ENCODE results near the gene ZP1. TPM values are rescaled to one million over a fixed set of nuclear protein-coding genes. Genes with fewer than 3 reads are reported as not detected.
"Not testable (repeated sequence)": the region's sequence is repeated elsewhere in the genome, so short reads cannot be mapped to it uniquely, and the experiment has no call there.

Gene ZP1
- total RNA-seq, 1 experiment from 2014 or later = not detected

- no peaks in the 10 kb centered on the region for H3K9me3 Mint-ChIP-seq (ENCODE audit: unreplicated experiment)
- intact Hi-C loops (cut with micrococcal nuclease) = no loop called here
- no TSS peak for BruUV-seq (replicated peaks)
- peak overlapping the region; percentile 70 for H3K27ac Mint-ChIP-seq (ENCODE audit: low read depth, unreplicated experiment)
- H3K27me3 Mint-ChIP-seq (ENCODE audit: insufficient read depth, unreplicated experiment) = peaks cover 11% of the 10 kb centered on the region
- no peak for DNase-seq (ENCODE audit: unreplicated experiment)
- ChIA-PET CTCF (interaction anchor here (0.6 to 10.1 kb wide), 14 partner anchors 9 to 640 kb away, joined by 3 to 163 read pairs (median 6); partner anchors contain the start of genes CCDC86 and TMEM109), POLR2A (interaction anchor here (0.6 to 3.8 kb wide), 19 partner anchors 8 to 1066 kb away, joined by 3 to 69 read pairs (median 4); partner anchors contain the start of genes CCDC86, CPSF7, SDHAF2 and TMEM109)
- peak overlapping the region; percentile 87 for H3K4me3 Mint-ChIP-seq (ENCODE audit: unreplicated experiment)
- peaks cover 41% of the 10 kb centered on the region for H3K36me3 Mint-ChIP-seq (ENCODE audit: insufficient read depth, unreplicated experiment)
- TF ChIP-seq, protein P1, sequence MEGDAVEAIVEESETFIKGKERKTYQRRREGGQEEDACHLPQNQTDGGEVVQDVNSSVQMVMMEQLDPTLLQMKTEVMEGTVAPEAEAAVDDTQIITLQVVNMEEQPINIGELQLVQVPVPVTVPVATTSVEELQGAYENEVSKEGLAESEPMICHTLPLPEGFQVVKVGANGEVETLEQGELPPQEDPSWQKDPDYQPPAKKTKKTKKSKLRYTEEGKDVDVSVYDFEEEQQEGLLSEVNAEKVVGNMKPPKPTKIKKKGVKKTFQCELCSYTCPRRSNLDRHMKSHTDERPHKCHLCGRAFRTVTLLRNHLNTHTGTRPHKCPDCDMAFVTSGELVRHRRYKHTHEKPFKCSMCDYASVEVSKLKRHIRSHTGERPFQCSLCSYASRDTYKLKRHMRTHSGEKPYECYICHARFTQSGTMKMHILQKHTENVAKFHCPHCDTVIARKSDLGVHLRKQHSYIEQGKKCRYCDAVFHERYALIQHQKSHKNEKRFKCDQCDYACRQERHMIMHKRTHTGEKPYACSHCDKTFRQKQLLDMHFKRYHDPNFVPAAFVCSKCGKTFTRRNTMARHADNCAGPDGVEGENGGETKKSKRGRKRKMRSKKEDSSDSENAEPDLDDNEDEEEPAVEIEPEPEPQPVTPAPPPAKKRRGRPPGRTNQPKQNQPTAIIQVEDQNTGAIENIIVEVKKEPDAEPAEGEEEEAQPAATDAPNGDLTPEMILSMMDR (IDR thresholded peaks at IDR 0.05; ENCODE audit: unreplicated experiment) = no peak
- H3K4me1 Mint-ChIP-seq (ENCODE audit: insufficient read depth, unreplicated experiment) = peaks cover 9% of the 10 kb centered on the region
Measured at GRCh38 chr11:60905047-60905446, 37.7 kb downstream of the ZP1 start.

DNA sequence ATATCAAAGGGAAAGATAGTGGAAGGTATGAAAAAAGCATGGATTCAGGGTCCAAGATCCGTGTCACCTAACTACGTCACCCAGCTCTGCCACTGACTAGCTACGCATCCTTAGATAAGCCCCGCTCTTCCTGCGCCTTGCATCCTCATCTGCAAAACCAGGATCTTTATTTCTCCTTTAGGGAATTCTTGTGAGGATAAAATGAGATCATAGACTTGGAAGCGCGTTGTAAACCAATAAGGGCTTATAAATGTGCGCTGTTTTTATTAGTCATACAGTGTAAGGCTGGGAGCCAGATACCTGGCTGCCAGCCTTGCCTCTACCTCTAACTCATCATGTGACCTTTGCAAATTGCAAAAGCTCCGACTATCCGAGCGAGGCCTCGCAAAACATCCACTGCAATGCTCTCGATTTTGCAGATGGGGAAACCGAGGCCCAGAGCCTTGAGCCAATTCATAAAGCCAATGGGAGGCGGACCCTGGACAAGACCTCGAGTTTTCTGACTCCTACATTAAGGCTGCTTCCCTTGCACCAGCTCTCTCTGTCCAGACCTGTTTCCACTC is 38.3 kb downstream of the ZP1 start:
- intact Hi-C loops (cut with micrococcal nuclease) = no loop called here
- peak; percentile 80 for DNase-seq (ENCODE audit: unreplicated experiment)
- POLR2A ChIA-PET = interaction anchor here (0.7 to 3.8 kb wide), 19 partner anchors 8 to 1066 kb away, joined by 3 to 69 read pairs (median 4); partner anchors contain the start of genes CCDC86, CPSF7, SDHAF2 and TMEM109

GRCh38 chr11:60906132-60906972 is 39.0 kb downstream of the ZP1 start, which contains the start of gene PRPF19:
PRPF19 (minus strand) TSS chr11:60906585; CDS start chr11:60906382, 203 bp downstream.
- Mint-ChIP-seq H3K4me1 (ENCODE audit: insufficient read depth, unreplicated experiment) (peaks cover 9% of the 10 kb centered on the region), H3K4me3 (ENCODE audit: unreplicated experiment) (peak within 1 kb of the TSS; percentile 87), H3K27ac (ENCODE audit: low read depth, unreplicated experiment) (peak within 1 kb of the TSS; percentile 70), H3K9me3 (ENCODE audit: unreplicated experiment) (no peaks in the 10 kb centered on the region), H3K36me3 (ENCODE audit: insufficient read depth, unreplicated experiment) (peaks cover 28% of the 10 kb centered on the region), H3K27me3 (ENCODE audit: insufficient read depth, unreplicated experiment) (peaks cover 11% of the 10 kb centered on the region)
- peak; percentile 97 for DNase-seq (ENCODE audit: unreplicated experiment)
- intact Hi-C loops (cut with micrococcal nuclease) = no loop called here
- TF ChIP-seq, protein P1 (IDR thresholded peaks at IDR 0.05; ENCODE audit: unreplicated experiment) = no peak
- POLR2A ChIA-PET = interaction anchor here (0.6 to 3.8 kb wide), 15 partner anchors 8 to 1065 kb away, joined by 3 to 69 read pairs (median 4); partner anchors contain the start of genes CCDC86, CPSF7, SDHAF2 and TMEM109
- CTCF ChIA-PET = interaction anchor here (1.2 to 10.1 kb wide), 8 partner anchors 9 to 282 kb away, joined by 4 to 163 read pairs (median 6); partner anchors contain the start of gene TMEM109
- BruUV-seq (replicated peaks) = no TSS peak

More for the DNA sequence above, 38.3 kb downstream of the ZP1 start:
- TSS peak; percentile 42 for BruUV-seq (replicated peaks)
- peaks cover 35% of the 10 kb centered on the region for H3K36me3 Mint-ChIP-seq (ENCODE audit: insufficient read depth, unreplicated experiment)
- H3K9me3 Mint-ChIP-seq (ENCODE audit: unreplicated experiment) = no peaks in the 10 kb centered on the region
- peaks cover 9% of the 10 kb centered on the region for H3K4me1 Mint-ChIP-seq (ENCODE audit: insufficient read depth, unreplicated experiment)
- H3K4me3 Mint-ChIP-seq (ENCODE audit: unreplicated experiment) = peak overlapping the region; percentile 87
- TF ChIP-seq, protein P1 (IDR thresholded peaks at IDR 0.05; ENCODE audit: unreplicated experiment) = no peak
- peak overlapping the region; percentile 70 for H3K27ac Mint-ChIP-seq (ENCODE audit: low read depth, unreplicated experiment)
- peaks cover 11% of the 10 kb centered on the region for H3K27me3 Mint-ChIP-seq (ENCODE audit: insufficient read depth, unreplicated experiment)
- CTCF ChIA-PET = interaction anchor here (0.6 to 10.1 kb wide), 11 partner anchors 9 to 283 kb away, joined by 3 to 163 read pairs (median 6); partner anchors contain the start of genes CCDC86 and TMEM109

DNA sequence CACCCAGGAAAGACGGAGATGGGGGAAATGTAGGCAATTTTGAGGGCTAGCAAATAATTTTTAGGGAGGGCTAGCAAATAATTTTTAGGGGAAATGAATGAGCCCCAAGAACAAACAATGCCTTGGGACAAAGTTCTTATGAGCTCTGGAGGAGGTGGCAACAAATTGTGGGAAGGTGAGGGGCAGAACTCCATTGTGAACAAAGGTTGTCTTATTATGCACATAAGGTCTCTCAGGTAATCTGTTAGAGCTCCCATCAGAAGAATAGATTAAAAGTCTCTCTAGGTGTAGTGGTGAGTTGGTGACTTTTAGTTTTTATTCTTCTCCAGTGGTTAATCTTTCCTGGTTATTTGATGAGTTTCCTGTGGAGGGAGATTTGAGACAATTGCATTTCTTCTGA is 41.5 kb downstream of the ZP1 start:
- no peaks in the 10 kb centered on the region for H3K9me3 Mint-ChIP-seq (ENCODE audit: unreplicated experiment)
- H3K27ac Mint-ChIP-seq (ENCODE audit: low read depth, unreplicated experiment) = no peak overlapping the region
- ChIA-PET CTCF (interaction anchor here (0.6 to 1.9 kb wide), 2 partner anchors 10 to 21 kb away, joined by 3 to 10 read pairs; no protein-coding TSS in a partner anchor), POLR2A (no interaction called here)
- no peak for DNase-seq (ENCODE audit: unreplicated experiment)
- peaks cover 5% of the 10 kb centered on the region for H3K36me3 Mint-ChIP-seq (ENCODE audit: insufficient read depth, unreplicated experiment)
- intact Hi-C loops (cut with micrococcal nuclease) = no loop called here
- TF ChIP-seq, protein P1 (IDR thresholded peaks at IDR 0.05; ENCODE audit: unreplicated experiment) = no peak
- no peak overlapping the region for H3K4me3 Mint-ChIP-seq (ENCODE audit: unreplicated experiment)
- H3K27me3 Mint-ChIP-seq (ENCODE audit: insufficient read depth, unreplicated experiment) = peaks cover 11% of the 10 kb centered on the region
- peaks cover 14% of the 10 kb centered on the region for H3K4me1 Mint-ChIP-seq (ENCODE audit: insufficient read depth, unreplicated experiment)
- BruUV-seq (replicated peaks) = no TSS peak

DNA sequence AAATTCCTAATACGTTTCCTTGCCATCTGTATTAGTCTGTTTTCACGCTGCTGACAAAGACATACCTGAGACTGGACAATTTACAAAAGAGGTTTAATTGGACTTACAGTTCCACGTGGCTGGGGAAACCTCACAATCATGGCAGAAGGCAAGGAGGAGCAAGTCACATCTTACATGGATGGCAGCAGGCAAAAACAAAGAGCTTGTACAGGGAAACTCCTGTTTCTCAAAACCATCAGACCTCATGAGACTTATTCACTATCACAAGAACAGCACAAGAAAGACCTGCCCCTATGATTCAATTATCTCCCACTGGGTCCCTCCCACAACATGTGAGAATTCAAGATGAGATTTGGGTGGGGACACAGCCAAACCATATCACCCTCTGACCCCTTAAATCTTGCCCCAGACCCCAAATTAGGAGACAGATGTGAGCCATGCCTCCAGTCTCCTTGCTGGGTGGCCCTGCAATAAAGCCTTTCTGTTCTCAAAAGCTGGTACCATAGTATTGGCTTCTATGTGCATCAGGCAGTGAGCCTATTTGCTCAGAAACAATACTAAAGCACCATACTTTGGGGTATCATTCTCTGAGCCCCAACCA is 42.4 kb downstream of the ZP1 start:
- CTCF ChIA-PET = interaction anchor here (0.7 kb wide), 1 partner anchor 13 kb away, joined by 3 read pairs; no protein-coding TSS in a partner anchor
- peaks cover 11% of the 10 kb centered on the region for H3K27me3 Mint-ChIP-seq (ENCODE audit: insufficient read depth, unreplicated experiment)
- intact Hi-C loops (cut with micrococcal nuclease) = loop anchor here (10.0 kb wide), 1 partner anchor 255 kb away; the partner anchor contains the start of gene VPS37C
- H3K4me3 Mint-ChIP-seq (ENCODE audit: unreplicated experiment); BruUV-seq (replicated peaks); DNase-seq (ENCODE audit: unreplicated experiment); H3K4me1 Mint-ChIP-seq (ENCODE audit: insufficient read depth, unreplicated experiment); H3K36me3 Mint-ChIP-seq (ENCODE audit: insufficient read depth, unreplicated experiment); H3K27ac Mint-ChIP-seq (ENCODE audit: low read depth, unreplicated experiment); POLR2A ChIA-PET; H3K9me3 Mint-ChIP-seq (ENCODE audit: unreplicated experiment): not testable (repeated sequence)
